Erythroblast (primary cell): ENCODE data around the gene C2orf69.

Source experiments
- GATA1 ChIP-seq: IDR thresholded peaks from 2 replicates; pipeline ENCODE4 v1.6.1; 2011; ENCODE audit warnings: low read depth, mild to moderate bottlenecking, control low read depth, low read length, moderate library complexity
- POLR2A ChIP-seq: IDR thresholded peaks from 2 replicates; pipeline ENCODE4 v1.6.1; 2011; ENCODE audit warnings: mild to moderate bottlenecking, low read length

DNA sequence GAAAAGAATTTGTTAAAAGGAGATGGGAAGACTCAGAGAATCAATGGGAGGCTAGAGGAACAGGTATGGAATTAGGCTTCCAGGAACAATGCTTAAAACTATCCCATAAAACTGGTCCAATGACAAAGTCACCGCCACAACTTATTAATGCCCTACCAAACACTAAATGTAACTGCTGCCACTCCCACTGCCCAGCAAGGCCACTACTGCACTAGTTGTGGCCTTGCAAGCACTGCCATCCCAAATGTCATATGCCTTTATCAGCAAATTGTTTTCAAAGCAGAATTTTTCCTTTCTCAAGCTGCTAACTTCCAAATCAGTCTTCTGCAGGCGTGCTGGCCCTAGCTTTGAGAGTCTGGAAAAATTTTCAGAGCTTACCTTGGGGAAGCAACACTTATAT, 14.5 kb upstream of the C2orf69 start:
- TF ChIP-seq POLR2A (no peak), GATA1 (no peak)
